Mesenchymal stem cell (in vitro differentiated cells and primary cell): ENCODE results near the gene USH2A.
"Not testable (repeated sequence)": the region's sequence is repeated elsewhere in the genome, so short reads cannot be mapped to it uniquely, and the experiment has no call there.

Source experiments
- DNase-seq: peaks from one replicate; pipeline ENCODE4 v3.0.0-alpha.2; 2013
- H2AFZ ChIP-seq: one replicate; pipeline ENCODE4 v1.6.1; 2013; ENCODE audit warnings: low read depth, mild to moderate bottlenecking, control low read depth, inconsistent platforms, low read length, moderate library complexity
- H2AK5ac ChIP-seq: 2 replicates; pipeline ENCODE4 v1.6.1; 2013; ENCODE audit warnings: low read length, moderate library complexity, mild to moderate bottlenecking, inconsistent platforms; ENCODE audit not compliant: severe bottlenecking
- H2BK120ac ChIP-seq: one replicate; pipeline ENCODE4 v1.6.1; 2013; ENCODE audit warnings: low read depth, mild to moderate bottlenecking, inconsistent platforms, low read length, moderate library complexity
- H2BK12ac ChIP-seq, 2 experiments: one replicate each; pipeline ENCODE4 v1.6.1; 2013; ENCODE audit warnings: inconsistent platforms in 2 of 2, low read length in 2 of 2, mild to moderate bottlenecking in 2 of 2, moderate library complexity in 2 of 2, control low read depth in 1 of 2
- H2BK15ac ChIP-seq: one replicate; pipeline ENCODE4 v1.6.1; 2013; ENCODE audit warnings: mild to moderate bottlenecking, low read depth, inconsistent platforms; ENCODE audit not compliant: poor library complexity, severe bottlenecking
- H2BK5ac ChIP-seq: 2 replicates; pipeline ENCODE4 v1.6.1; 2013; ENCODE audit warnings: low read depth, mild to moderate bottlenecking, low read length, control low read depth, inconsistent platforms; ENCODE audit not compliant: poor library complexity, severe bottlenecking
- H3K14ac ChIP-seq, 2 experiments: one replicate each; pipeline ENCODE4 v1.6.1; 2013; ENCODE audit warnings: inconsistent platforms in 2 of 2, low read length in 2 of 2, control low read depth in 1 of 2, mild to moderate bottlenecking in 1 of 2, moderate library complexity in 1 of 2
- H3K18ac ChIP-seq, 2 experiments: one replicate each; pipeline ENCODE4 v1.6.1; 2013; ENCODE audit warnings: inconsistent platforms in 2 of 2, low read length in 2 of 2, control low read depth in 1 of 2, low read depth in 1 of 2, mild to moderate bottlenecking in 1 of 2
- H3K23ac ChIP-seq, 2 experiments: one replicate each; pipeline ENCODE4 v1.6.1; 2013; ENCODE audit warnings: inconsistent platforms in 2 of 2, low read length in 2 of 2, mild to moderate bottlenecking in 2 of 2, moderate library complexity in 2 of 2, control low read depth in 1 of 2
- H3K27ac ChIP-seq: 2 replicates; pipeline ENCODE4 v1.5.1; 2013; ENCODE audit warnings: mild to moderate bottlenecking, moderate library complexity, low read length, control low read depth, inconsistent platforms; ENCODE audit not compliant: poor library complexity, severe bottlenecking
- H3K27me3 ChIP-seq, 2 experiments: 2 replicates each; pipeline versions ENCODE4 v1.6.1 to v1.7.0; 2013; ENCODE audit warnings: low read length in 2 of 2, mild to moderate bottlenecking in 2 of 2, moderate library complexity in 2 of 2, control low read depth in 1 of 2, inconsistent platforms in 1 of 2; ENCODE audit not compliant: control insufficient read depth in 1 of 2, insufficient read depth in 1 of 2
- H3K36me3 ChIP-seq, 2 experiments: 2 replicates each; pipeline versions ENCODE4 v1.6.1 to v1.7.0; 2013; ENCODE audit warnings: low read length in 2 of 2, control low read depth in 1 of 2, inconsistent platforms in 1 of 2, low read depth in 1 of 2, mild to moderate bottlenecking in 1 of 2; ENCODE audit not compliant: insufficient read depth in 2 of 2, control insufficient read depth in 1 of 2
- H3K4ac ChIP-seq, 2 experiments: one replicate each; pipeline ENCODE4 v1.6.1; 2013; ENCODE audit warnings: inconsistent platforms in 2 of 2, low read length in 2 of 2, mild to moderate bottlenecking in 2 of 2, moderate library complexity in 2 of 2, control low read depth in 1 of 2, low read depth in 1 of 2
- H3K4me1 ChIP-seq: 2 replicates; pipeline ENCODE4 v1.6.1; 2013; ENCODE audit warnings: low read depth, low read length, control low read depth; ENCODE audit not compliant: control insufficient read depth, insufficient read depth
- H3K4me2 ChIP-seq: 2 replicates; pipeline ENCODE4 v1.6.1; 2013; ENCODE audit warnings: low read length, mild to moderate bottlenecking, inconsistent platforms; ENCODE audit not compliant: poor library complexity, severe bottlenecking
- H3K4me3 ChIP-seq, 2 experiments: 2 replicates each; pipeline versions ENCODE4 v1.5.1 to v1.7.0; 2013; ENCODE audit warnings: low read length in 2 of 2, mild to moderate bottlenecking in 2 of 2, control low read depth in 1 of 2, low read depth in 1 of 2; ENCODE audit not compliant: insufficient read depth in 1 of 2
- H3K79me1 ChIP-seq: replicated peaks from 2 replicates; pipeline ENCODE4 v1.6.1; 2013; ENCODE audit warnings: mild to moderate bottlenecking, control low read depth, low read length, inconsistent platforms; ENCODE audit not compliant: poor library complexity, severe bottlenecking
- H3K9ac ChIP-seq: 2 replicates; pipeline ENCODE4 v1.7.0; 2013; ENCODE audit warnings: mild to moderate bottlenecking, low read length, moderate library complexity
- H3K9me3 ChIP-seq: 2 replicates; pipeline ENCODE4 v1.7.0; 2013; ENCODE audit warnings: mild to moderate bottlenecking, low read length; ENCODE audit not compliant: control insufficient read depth
- H4K8ac ChIP-seq: one replicate; pipeline ENCODE4 v1.6.1; 2013; ENCODE audit warnings: inconsistent platforms, mild to moderate bottlenecking, low read length, moderate library complexity
- H4K91ac ChIP-seq: one replicate; pipeline ENCODE4 v1.6.1; 2013; ENCODE audit warnings: mild to moderate bottlenecking, low read length, inconsistent platforms
- WGBS: methylation state at CpG from one replicate; pipeline ENCODE4 v1.1.7; 2013; ENCODE audit warnings: mixed read lengths; 5-methylcytosine and 5-hydroxymethylcytosine counted together

The USH2A gene

GRCh38 chr1:216340542-216340941 is 82.7 kb downstream of the USH2A start:
- H3K14ac ChIP-seq, H3K27ac ChIP-seq, H3K4me1 ChIP-seq, H3K4ac ChIP-seq, H3K9ac ChIP-seq, H4K8ac ChIP-seq, H2AK5ac ChIP-seq, H3K4me2 ChIP-seq, H2BK12ac ChIP-seq, H3K18ac ChIP-seq, H3K23ac ChIP-seq, H3K27me3 ChIP-seq, H2AFZ ChIP-seq, H2BK5ac ChIP-seq, H2BK120ac ChIP-seq, H3K9me3 ChIP-seq, H3K79me1 ChIP-seq, H3K4me3 ChIP-seq, H2BK15ac ChIP-seq, H4K91ac ChIP-seq, DNase-seq, H3K36me3 ChIP-seq: not testable (repeated sequence)
- 78% methylated on average over 3 of the region's 5 CpGs for WGBS

DNA sequence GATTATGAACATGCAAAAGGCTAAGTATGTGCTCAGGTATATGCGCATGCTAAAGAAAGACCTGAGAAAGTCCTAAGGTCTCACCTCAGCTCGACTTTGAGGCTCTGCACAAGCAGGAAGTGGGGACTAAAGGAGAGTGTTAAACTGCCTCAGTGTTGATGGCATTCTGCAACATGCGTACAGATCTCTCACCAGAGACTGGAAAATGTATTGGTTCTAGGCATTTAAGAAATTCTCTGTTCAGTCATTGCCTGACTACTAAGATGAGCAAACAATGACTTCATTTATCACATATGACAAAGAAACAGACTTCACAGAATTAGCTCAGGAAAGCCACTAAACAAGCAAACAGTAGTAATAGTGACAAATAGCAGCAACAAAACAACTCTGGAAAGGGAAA is 90.8 kb downstream of the USH2A start:
- H3K27ac ChIP-seq: no peak overlapping the region
- no peak overlapping the region for H2BK15ac ChIP-seq
- H3K18ac ChIP-seq: no peak overlapping the region
- H3K79me1 ChIP-seq: no peaks in the 10 kb centered on the region
- no peak overlapping the region for H2AK5ac ChIP-seq
- no peak overlapping the region for H2AFZ ChIP-seq
- H3K4me2 ChIP-seq: no peak overlapping the region
- no peaks in the 10 kb centered on the region for H3K36me3 ChIP-seq
- no peak for DNase-seq
- H3K14ac ChIP-seq: no peak overlapping the region
- no peaks in the 10 kb centered on the region for H3K4me1 ChIP-seq
- no peaks in the 10 kb centered on the region for H3K27me3 ChIP-seq
- no peak overlapping the region for H4K8ac ChIP-seq
- WGBS: 89% methylated on average over 3 of the region's 3 CpGs
- no peak overlapping the region for H3K4me3 ChIP-seq
- H3K9ac ChIP-seq: no peak overlapping the region
- H3K23ac ChIP-seq: no peak overlapping the region
- no peak overlapping the region for H3K4ac ChIP-seq
- no peak overlapping the region for H2BK12ac ChIP-seq
- no peak overlapping the region for H2BK5ac ChIP-seq
- H4K91ac ChIP-seq: no peak overlapping the region
- peaks cover 3% of the 10 kb centered on the region for H3K9me3 ChIP-seq
- H2BK120ac ChIP-seq: no peak overlapping the region

DNA sequence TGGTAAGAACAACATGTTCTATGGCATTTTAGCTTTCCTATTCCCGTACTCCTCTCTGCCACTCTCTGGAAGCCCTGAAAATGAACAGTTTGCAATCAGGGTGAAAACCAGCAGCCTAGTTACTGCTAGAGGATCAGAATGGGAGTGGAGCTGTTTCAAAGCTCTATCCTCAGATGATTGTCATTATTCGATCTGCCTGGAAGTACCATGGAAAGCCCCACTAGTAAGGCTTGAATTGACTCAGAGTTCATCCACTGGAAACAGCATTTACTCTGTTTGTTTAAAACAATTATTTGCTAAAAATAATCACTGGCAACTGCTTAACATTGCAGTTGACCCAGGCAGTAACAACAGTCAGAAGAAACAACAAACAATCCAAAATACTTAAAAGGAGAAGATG is 91.2 kb downstream of the USH2A start:
- H3K36me3 ChIP-seq: no peaks in the 10 kb centered on the region
- H3K9ac ChIP-seq: no peak overlapping the region
- no peaks in the 10 kb centered on the region for H3K27me3 ChIP-seq
- DNase-seq: no peak
- no peak overlapping the region for H2BK15ac ChIP-seq
- no peak overlapping the region for H2BK12ac ChIP-seq
- H2BK5ac ChIP-seq: no peak overlapping the region
- H3K18ac ChIP-seq: no peak overlapping the region
- H3K4ac ChIP-seq: no peak overlapping the region
- H3K14ac ChIP-seq: no peak overlapping the region
- no peak overlapping the region for H2BK120ac ChIP-seq
- no peaks in the 10 kb centered on the region for H3K79me1 ChIP-seq
- H3K4me2 ChIP-seq: no peak overlapping the region
- H4K8ac ChIP-seq: no peak overlapping the region
- no peaks in the 10 kb centered on the region for H3K4me1 ChIP-seq
- H3K27ac ChIP-seq: no peak overlapping the region
- peaks cover 3% of the 10 kb centered on the region for H3K9me3 ChIP-seq
- H3K4me3 ChIP-seq: no peak overlapping the region
- WGBS: 88% methylated on average over 2 of the region's 2 CpGs
- H3K23ac ChIP-seq: no peak overlapping the region
- no peak overlapping the region for H2AK5ac ChIP-seq
- H2AFZ ChIP-seq: no peak overlapping the region
- H4K91ac ChIP-seq: no peak overlapping the region

- no peak overlapping the region for H3K23ac ChIP-seq
- no peak overlapping the region for H4K8ac ChIP-seq
- H3K27ac ChIP-seq: no peak overlapping the region
- no peak overlapping the region for H2BK120ac ChIP-seq
- H2AK5ac ChIP-seq: no peak overlapping the region
- no peak overlapping the region for H3K4ac ChIP-seq
- no peak overlapping the region for H2BK5ac ChIP-seq
- no peak for DNase-seq
- no peak overlapping the region for H4K91ac ChIP-seq
- H3K36me3 ChIP-seq: no peaks in the 10 kb centered on the region
- H3K14ac ChIP-seq: no peak overlapping the region
- H3K4me3 ChIP-seq: no peak overlapping the region
- H2BK15ac ChIP-seq: no peak overlapping the region
- H3K79me1 ChIP-seq: no peaks in the 10 kb centered on the region
- H3K4me2 ChIP-seq: no peak overlapping the region
- no peak overlapping the region for H3K18ac ChIP-seq
- no peak overlapping the region for H2BK12ac ChIP-seq
- H3K9ac ChIP-seq: no peak overlapping the region
- peaks cover 3% of the 10 kb centered on the region for H3K9me3 ChIP-seq
- H2AFZ ChIP-seq: no peak overlapping the region
- no peaks in the 10 kb centered on the region for H3K4me1 ChIP-seq
- no peaks in the 10 kb centered on the region for H3K27me3 ChIP-seq
These were observed 92.0 kb downstream of the USH2A start for GRCh38 chr1:216331211-216331610.
